A549 treated with ZK216348 at 1 μM for 4 hours (cell line): ENCODE results near the gene TTLL10. TPM values are rescaled to one million over a fixed set of nuclear protein-coding genes. Genes with fewer than 3 reads are reported as not detected.

Experiments
- total RNA-seq: library from RNA; stranded (reverse); fragments of 200-300 nt; extraction: Qiagen RNA extraction; gene quantifications from 5 replicates; pipeline ENCODE4 v1.2.3, GENCODE V29; 2022; ENCODE audit warnings: low read depth

TTLL10 gene
- not detected in 5 replicates for total RNA-seq

DNA sequence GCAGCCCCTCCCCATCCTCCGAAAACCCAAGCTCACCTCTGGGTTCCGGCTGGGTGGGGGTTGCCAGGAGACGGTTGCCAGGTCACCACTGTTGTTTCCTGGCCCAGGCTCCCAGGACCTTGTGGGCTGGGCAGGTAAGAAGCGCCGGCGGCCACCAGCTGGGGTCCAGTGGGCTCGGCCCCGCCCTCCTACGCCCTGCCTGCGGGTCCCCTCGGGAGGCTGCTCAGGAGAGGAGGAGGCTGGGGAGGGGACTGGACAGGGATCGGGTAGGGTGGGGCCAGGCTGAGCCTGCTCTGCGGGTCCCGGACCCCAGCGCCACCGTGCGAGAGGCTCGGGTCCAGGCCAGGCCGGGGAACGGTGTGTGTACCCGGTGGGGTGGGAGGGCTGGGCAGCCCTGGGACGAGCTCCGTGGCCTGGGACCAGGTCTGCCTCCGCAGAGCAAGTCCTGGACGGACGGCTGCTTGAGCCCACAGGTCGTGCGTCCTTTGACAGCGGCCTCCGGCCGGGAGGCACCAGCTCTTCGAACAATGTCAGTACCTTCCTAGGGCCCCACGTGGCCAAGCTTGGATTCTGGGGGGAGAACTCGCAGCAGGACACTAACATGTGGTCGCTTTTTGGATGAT lies at the start of gene TTLL10:
TTLL10 (plus strand) TSS at position 88 of the 623 bp plus-strand sequence. CDS start 5,336 bp downstream, outside the sequence.

GRCh38 chr1:1206376-1206965 lies 32.8 kb downstream of the TTLL10 start, which contains the start of gene TNFRSF18:
Gene TNFRSF18, minus strand, starts transcription at chr1:1206592. Its CDS starts 21 bp downstream, at chr1:1206571.

GRCh38 chr1:1213345-1214265 lies 39.9 kb downstream of the TTLL10 start, which contains the start of gene TNFRSF4:
Gene TNFRSF4, minus strand, starts transcription at chr1:1214153. Its CDS starts 26 bp downstream, at chr1:1214127.

DNA sequence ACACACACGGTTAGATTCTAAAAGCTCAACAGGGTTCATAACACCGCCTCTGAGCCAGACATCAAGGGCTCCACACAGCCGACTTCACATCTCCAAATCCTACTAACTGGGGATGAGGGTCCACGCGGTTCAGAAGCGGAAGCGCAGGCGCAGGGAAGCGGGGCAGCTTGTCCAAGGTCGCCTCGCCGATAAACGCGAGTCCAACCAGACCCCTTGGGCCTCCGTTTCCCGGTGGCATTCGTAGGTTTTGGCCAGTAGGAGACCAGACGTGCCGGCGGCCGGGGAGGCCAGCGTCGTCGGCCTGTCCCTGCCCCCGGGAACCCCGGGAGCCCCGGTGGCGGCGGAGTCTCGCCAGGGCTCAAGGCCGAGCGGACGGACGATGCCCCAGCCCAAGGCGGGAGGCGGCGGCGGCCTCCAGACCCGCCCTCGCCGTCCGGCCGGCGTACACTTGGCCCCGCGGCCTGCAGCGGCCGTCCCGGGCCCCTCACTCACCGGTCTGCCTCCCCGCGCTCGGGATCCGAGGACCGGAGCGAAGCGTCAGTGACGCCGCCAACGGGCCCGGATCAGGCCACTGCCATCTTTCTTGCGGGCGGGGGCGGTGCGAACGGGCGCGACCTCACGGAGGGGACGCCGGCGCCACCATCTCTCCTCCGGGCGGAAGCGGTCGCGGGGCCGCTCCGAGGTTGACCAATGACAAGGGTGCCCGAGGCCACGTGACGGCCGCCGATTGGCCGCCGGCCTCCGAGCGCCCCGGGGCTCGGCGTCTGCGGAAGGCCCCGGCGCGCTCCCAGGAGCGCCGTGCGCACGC lies 57.9 kb downstream of the TTLL10 start, which contains the start of gene SDF4:
SDF4 (minus strand) TSS at position 602 of the 808 bp plus-strand sequence. CDS start 3,229 bp downstream, outside the sequence.

GRCh38 chr1:1232208-1232795 lies 58.6 kb downstream of the TTLL10 start, which contains the start of gene B3GALT6:
Gene B3GALT6, plus strand, starts transcription at chr1:1232237. Its CDS starts 42 bp downstream, at chr1:1232279.

GRCh38 chr1:1246577-1247340 lies 73.1 kb downstream of the TTLL10 start, which contains the start of gene C1QTNF12:
Gene C1QTNF12, minus strand, starts transcription at chr1:1246722. Its CDS starts 32 bp downstream, at chr1:1246690.

Other genes starting within 250 kb of the TTLL10 start
- gene SAMD11, start 250.0 kb upstream of the TTLL10 start, total RNA-seq, result 11.9 to 38.0 TPM (median 31.7 TPM) in 5 replicates
- 58.6 to 92.3 TPM (median 90.0 TPM) in 5 replicates for gene NOC2L, start 214.6 kb upstream of the TTLL10 start, total RNA-seq
- 5.7 to 22.4 TPM (median 16.8 TPM) in 5 replicates for gene KLHL17, start 213.3 kb upstream of the TTLL10 start, total RNA-seq
- gene PLEKHN1, start 207.4 kb upstream of the TTLL10 start, total RNA-seq, result 4.0 to 6.6 TPM (median 5.4 TPM) in 5 replicates
- gene PERM1, start 191.8 kb upstream of the TTLL10 start, total RNA-seq, result 0.06 to 0.36 TPM (median 0.11 TPM) in 4 of 5 replicates, not detected in the other
- 20.9 to 80.4 TPM (median 64.7 TPM) in 5 replicates for gene HES4, start 173.8 kb upstream of the TTLL10 start, total RNA-seq
- 14.3 to 25.1 TPM (median 18.9 TPM) in 5 replicates for gene ISG15, start 160.4 kb upstream of the TTLL10 start, total RNA-seq
- gene AGRN, start 153.8 kb upstream of the TTLL10 start, total RNA-seq, result 50.6 to 136 TPM (median 124 TPM) in 5 replicates
- 0.16 to 0.67 TPM (median 0.27 TPM) in 5 replicates for gene RNF223, start 99.6 kb upstream of the TTLL10 start, total RNA-seq
- gene C1orf159, start 57.8 kb upstream of the TTLL10 start, total RNA-seq, result 6.7 to 16.7 TPM (median 13.8 TPM) in 5 replicates
- gene TNFRSF18, start 32.7 kb downstream of the TTLL10 start, total RNA-seq, result 0.35 TPM in 1 of 5 replicates, not detected in the others
- 0.20 to 0.23 TPM in 2 of 5 replicates, not detected in the others for gene TNFRSF4, start 40.3 kb downstream of the TTLL10 start, total RNA-seq
- 84.0 to 148 TPM (median 137 TPM) in 5 replicates for gene SDF4, start 58.1 kb downstream of the TTLL10 start, total RNA-seq
- gene B3GALT6, start 58.4 kb downstream of the TTLL10 start, total RNA-seq, result 8.9 to 24.1 TPM (median 21.8 TPM) in 5 replicates
- gene C1QTNF12, start 72.8 kb downstream of the TTLL10 start, total RNA-seq, result 1.2 to 2.6 TPM (median 2.0 TPM) in 4 of 5 replicates, not detected in the other
- gene UBE2J2, start 100.0 kb downstream of the TTLL10 start, total RNA-seq, result 38.1 to 48.8 TPM (median 48.1 TPM) in 5 replicates
- 0.88 to 1.5 TPM (median 1.2 TPM) in 5 replicates for gene SCNN1D, start 106.6 kb downstream of the TTLL10 start, total RNA-seq
- 5.3 to 22.8 TPM (median 18.9 TPM) in 5 replicates for gene ACAP3, start 134.1 kb downstream of the TTLL10 start, total RNA-seq
- gene PUSL1, start 134.7 kb downstream of the TTLL10 start, total RNA-seq, result 13.1 to 28.9 TPM (median 26.2 TPM) in 5 replicates
- gene INTS11, start 150.8 kb downstream of the TTLL10 start, total RNA-seq, result 45.7 to 67.6 TPM (median 59.0 TPM) in 5 replicates
- gene CPTP, start 150.9 kb downstream of the TTLL10 start, total RNA-seq, result 11.2 to 23.6 TPM (median 21.2 TPM) in 5 replicates
- 0.08 to 0.20 TPM (median 0.12 TPM) in 5 replicates for gene TAS1R3, start 157.4 kb downstream of the TTLL10 start, total RNA-seq
- gene DVL1, start 175.5 kb downstream of the TTLL10 start, total RNA-seq, result 31.3 to 89.3 TPM (median 77.1 TPM) in 5 replicates
- 0.15 to 0.29 TPM in 2 of 5 replicates, not detected in the others for gene MXRA8, start 184.7 kb downstream of the TTLL10 start, total RNA-seq
- 90.7 to 179 TPM (median 167 TPM) in 5 replicates for gene AURKAIP1, start 201.3 kb downstream of the TTLL10 start, total RNA-seq
- 38.3 to 62.7 TPM (median 53.1 TPM) in 5 replicates for gene CCNL2, start 225.5 kb downstream of the TTLL10 start, total RNA-seq
- 122 to 156 TPM (median 133 TPM) in 5 replicates for gene MRPL20, start 233.4 kb downstream of the TTLL10 start, total RNA-seq
- 0.07 to 0.23 TPM in 2 of 5 replicates, not detected in the others for gene ANKRD65, start 247.4 kb downstream of the TTLL10 start, total RNA-seq